HG02981 (cell line): ENCODE data around the gene FKBP8.
"Not testable (repeated sequence)": the region's sequence is repeated elsewhere in the genome, so short reads cannot be mapped to it uniquely, and the experiment has no call there.

ENCODE experiments used
- ATAC-seq: cut with Tn5 transposase; IDR thresholded peaks from one replicate; pipeline ENCODE4 v1.9.1; 2021; ENCODE audit warnings: mild to moderate bottlenecking, moderate library complexity; ENCODE audit not compliant: unreplicated experiment

The FKBP8 gene

GRCh38 chr19:18559685-18560084, 16.3 kb upstream of the FKBP8 start:
- ATAC-seq = no peak

GRCh38 chr19:18558604-18559003, 15.2 kb upstream of the FKBP8 start:
- no peak for ATAC-seq

- no peak for ATAC-seq
Measured at GRCh38 chr19:18558202-18558555, 14.8 kb upstream of the FKBP8 start.

GRCh38 chr19:18557411-18558201, 14.2 kb upstream of the FKBP8 start, which contains the start of gene KXD1:
Gene KXD1, plus strand, starts transcription at chr19:18557870. Its CDS starts 4,187 bp downstream, at chr19:18562057.
- ATAC-seq = peak; percentile 94

- no peak for ATAC-seq
Measured at GRCh38 chr19:18551631-18552030, 8.3 kb upstream of the FKBP8 start.

- ATAC-seq = peak; percentile 41
Measured at GRCh38 chr19:18543814-18544475, 572 bp upstream of the FKBP8 start.

- ATAC-seq = no peak
Measured at GRCh38 chr19:18541992-18542940, 1.1 kb downstream of the FKBP8 start.

- no peak for ATAC-seq
Measured at GRCh38 chr19:18541258-18541991, 1.9 kb downstream of the FKBP8 start.

GRCh38 chr19:18540200-18540599, 3.2 kb downstream of the FKBP8 start:
- not testable (repeated sequence) for ATAC-seq

- no peak for ATAC-seq
Measured at GRCh38 chr19:18539372-18539771, 4.0 kb downstream of the FKBP8 start.

GRCh38 chr19:18538115-18538514, 5.3 kb downstream of the FKBP8 start:
- no peak for ATAC-seq

GRCh38 chr19:18537431-18537830, 5.9 kb downstream of the FKBP8 start:
- no peak for ATAC-seq

GRCh38 chr19:18536475-18536874, 6.9 kb downstream of the FKBP8 start:
- ATAC-seq = no peak

GRCh38 chr19:18533058-18533457, 10.3 kb downstream of the FKBP8 start:
- ATAC-seq = no peak

GRCh38 chr19:18532168-18532890, 11.0 kb downstream of the FKBP8 start:
- ATAC-seq = no peak

GRCh38 chr19:18531485-18531884, 11.9 kb downstream of the FKBP8 start:
- no peak for ATAC-seq

GRCh38 chr19:18529782-18530181, 13.6 kb downstream of the FKBP8 start:
- ATAC-seq = no peak

GRCh38 chr19:18526316-18526715, 17.1 kb downstream of the FKBP8 start:
- ATAC-seq = no peak

- no peak for ATAC-seq
Measured at GRCh38 chr19:18523841-18524240, 19.5 kb downstream of the FKBP8 start.

- ATAC-seq = not testable (repeated sequence)
Measured at GRCh38 chr19:18522862-18523440, 20.4 kb downstream of the FKBP8 start.
